Kasumi-1 (cell line): ENCODE results near the gene ZDHHC9.
A peak's percentile ranks its signal among the peaks of the same experiment; 100 is the strongest.
"Not testable (repeated sequence)": the region's sequence is repeated elsewhere in the genome, so short reads cannot be mapped to it uniquely, and the experiment has no call there.

Source experiments
- DNase-seq, 2 experiments: peaks; one replicate each; lab custom pipeline; 2025; lab: John Stamatoyannopoulos, UW

ZDHHC9 gene

DNA sequence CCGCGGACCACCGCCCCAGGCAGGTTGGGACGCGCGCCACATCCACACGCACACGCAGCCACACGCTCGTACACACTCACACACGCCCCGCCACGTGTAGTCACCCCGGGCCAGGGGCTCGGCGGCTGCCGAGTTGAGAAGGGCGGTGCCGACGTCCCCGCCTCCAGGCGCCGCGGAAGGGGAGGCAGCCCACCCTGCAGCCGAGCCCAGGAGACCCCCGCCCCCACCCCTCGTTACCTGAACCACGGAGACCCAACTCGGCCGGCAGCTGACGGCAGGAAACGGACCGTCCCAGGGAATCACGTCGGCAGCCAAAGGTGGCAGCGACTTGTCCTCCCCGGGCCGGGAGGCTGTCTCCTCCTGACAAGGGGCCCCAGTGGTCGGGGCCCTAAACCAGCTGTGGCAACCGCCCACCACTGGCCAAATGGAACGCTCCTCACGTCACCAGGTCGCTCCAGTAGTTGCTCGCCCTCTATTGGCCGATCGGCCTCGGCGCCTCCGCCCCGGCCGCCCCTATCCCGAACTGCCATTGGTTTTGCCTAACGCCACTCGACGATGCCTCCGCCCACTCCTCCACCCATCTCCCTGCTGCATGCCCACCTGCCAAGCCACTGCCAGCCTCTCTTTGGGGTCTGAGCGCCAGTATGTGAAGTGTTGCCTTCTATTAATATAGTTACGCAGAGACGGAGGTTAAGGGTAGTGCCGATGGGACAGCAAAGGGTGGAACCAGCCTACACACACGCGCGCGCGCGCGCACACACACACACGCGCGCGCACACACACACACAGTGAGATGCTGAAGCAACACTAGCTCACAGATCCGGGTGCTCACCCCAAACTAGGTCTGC is at the start of gene ZDHHC9:
Gene ZDHHC9 (minus strand): TSS at position 428 of the 848 bp plus-strand sequence. CDS start 1,941 bp downstream, outside the sequence.
- DNase-seq: peak; percentile 77 to 82

DNA sequence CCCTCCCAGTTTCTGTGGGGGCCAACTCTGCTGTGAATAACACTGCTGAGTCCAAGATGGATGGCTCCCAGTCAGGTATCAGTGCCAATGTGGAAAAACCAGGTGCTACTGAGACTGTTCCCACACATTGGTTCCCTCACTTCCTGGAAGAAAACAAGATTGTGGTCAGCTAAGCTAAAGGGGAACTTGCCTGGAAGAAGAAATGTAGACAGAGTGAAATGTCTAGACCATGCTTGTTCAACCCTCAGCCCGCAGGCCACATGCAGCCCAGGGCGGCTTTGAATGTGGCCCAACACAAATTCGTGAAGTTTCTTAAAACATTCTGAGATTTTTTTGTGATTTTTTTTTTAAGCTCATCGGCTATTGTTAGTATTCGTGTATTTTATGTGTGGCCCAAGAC is 33.7 kb upstream of the ZDHHC9 start:
- peak; percentile 20 to 29 for DNase-seq

DNA sequence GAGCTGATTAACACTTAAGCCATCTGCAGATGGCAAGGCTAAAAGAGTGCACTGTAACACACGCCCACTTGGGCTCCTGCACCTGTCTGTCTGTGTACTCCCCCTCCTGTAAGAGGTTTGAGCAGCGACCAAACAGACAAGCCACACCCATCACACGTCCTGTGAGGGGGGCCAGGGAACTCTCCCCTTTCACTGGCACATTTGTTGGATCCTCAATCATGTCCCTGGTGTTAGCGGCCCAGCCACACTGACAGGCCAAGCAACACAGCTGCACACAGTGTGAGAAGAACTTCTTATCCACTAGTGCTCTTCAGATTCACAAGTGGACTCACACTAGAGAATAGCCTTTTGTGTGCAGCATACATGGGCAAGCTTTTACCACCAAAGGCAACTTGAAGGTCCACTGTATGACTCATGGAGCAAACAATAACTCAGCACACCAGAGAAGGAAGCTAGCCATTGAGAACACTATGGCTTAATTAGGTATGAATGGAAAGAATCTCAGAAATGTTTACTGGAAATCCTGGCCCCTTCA is 33.2 kb upstream of the ZDHHC9 start:
- no peak for DNase-seq

GRCh38 chrX:129875669-129876068 is 32.0 kb upstream of the ZDHHC9 start:
- DNase-seq: peak; percentile 60 to 62

DNA sequence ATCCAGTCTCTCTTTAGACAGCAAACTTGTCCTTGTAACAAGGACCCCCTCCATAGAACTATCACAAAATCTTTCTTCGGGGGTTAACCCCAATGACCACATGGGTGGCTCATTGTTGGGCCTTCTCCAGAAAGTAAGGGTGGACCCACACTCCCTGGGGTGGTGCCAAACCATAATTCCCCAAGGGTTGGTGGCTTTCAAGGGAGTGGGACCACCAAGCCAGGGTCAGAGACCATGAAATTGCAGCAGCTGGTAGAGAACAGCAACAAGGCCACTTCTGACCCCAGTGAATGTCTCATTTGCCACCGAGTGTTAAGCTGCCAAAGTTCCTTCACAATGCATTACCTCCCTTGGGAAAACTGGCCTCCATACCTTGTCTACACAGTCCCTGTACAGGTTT is 28.8 kb upstream of the ZDHHC9 start:
- DNase-seq: no peak

- DNase-seq: not testable (repeated sequence)
Observed at GRCh38 chrX:129866321-129866720, 22.6 kb upstream of the ZDHHC9 start.

GRCh38 chrX:129859134-129859533 is 15.4 kb upstream of the ZDHHC9 start:
- DNase-seq: not testable (repeated sequence)

DNA sequence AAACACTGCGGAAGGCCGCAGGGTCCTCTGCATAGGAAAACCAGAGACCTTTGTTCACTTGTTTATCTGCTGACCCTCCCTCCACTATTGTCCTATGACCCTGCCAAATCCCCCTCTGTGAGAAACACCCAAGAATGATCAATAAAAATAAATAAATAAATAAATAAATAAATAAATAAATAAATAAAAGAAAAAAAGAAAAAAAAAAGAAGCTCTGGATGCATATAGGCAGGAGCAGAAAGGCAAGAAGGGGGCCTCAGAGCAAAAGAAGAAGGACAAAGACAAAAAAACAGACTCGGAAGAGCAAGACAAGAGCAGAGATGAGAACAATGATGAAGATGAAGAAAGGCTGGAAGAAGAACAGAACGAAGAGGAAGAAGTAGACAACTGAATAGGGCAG is 8.1 kb upstream of the ZDHHC9 start:
- DNase-seq: not testable (repeated sequence)

DNA sequence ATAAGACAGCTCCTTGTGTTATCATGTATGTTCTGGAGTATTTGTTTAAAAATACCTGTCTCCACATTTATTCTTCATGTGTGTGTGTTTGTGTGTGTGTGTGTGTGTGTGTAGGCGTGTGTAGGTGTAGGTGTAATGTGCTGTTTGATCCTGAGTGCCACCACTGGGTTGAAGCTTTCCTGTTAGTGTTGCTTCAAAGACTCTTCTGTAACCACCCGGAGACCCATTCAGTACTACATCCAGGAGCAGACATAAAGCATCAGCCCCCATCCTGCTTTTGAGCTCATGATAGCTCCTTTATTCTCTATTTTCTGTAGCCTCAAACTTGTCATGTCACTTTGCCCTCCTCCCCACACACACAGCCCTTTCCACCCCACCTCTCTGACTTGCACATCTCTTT is 3.0 kb upstream of the ZDHHC9 start:
- no peak for DNase-seq

- no peak for DNase-seq
Observed at GRCh38 chrX:129845616-129846190, 2.0 kb upstream of the ZDHHC9 start.

GRCh38 chrX:129843209-129843458 is 552 bp downstream of the ZDHHC9 start:
- no peak for DNase-seq

DNA sequence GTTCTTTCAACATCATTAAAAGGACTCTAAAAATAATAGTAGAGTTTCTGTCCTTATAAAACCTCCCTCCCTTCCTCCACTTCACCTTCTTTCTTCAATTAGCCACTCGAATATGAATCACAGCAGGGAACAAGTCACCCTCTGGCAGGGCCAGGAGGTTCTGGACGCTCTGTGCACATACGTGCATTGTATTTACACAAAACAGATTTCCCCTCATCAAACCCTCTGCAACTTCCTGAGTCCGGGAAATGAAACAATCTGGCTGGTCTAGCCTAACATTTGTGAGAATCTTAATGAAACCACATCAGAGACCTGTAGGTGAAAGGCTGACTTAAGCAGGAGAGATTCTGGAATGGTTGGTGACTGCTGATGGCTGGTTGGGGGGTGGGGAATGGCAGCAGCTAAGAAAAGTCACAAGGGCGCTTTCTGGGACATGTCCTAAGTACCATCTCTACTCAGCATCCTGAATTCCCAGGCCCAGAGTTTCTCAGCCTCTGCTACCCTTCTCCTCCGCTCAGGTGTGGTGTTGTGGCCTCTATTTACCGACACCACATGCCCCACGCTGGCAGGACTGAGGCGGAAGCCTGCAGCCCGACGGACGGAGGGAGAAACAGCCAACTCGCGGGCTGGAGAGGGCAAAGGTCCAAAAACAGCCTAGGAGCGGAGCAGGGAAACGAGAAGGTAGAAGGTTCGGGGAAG is 1.0 kb downstream of the ZDHHC9 start:
- DNase-seq: no peak

DNA sequence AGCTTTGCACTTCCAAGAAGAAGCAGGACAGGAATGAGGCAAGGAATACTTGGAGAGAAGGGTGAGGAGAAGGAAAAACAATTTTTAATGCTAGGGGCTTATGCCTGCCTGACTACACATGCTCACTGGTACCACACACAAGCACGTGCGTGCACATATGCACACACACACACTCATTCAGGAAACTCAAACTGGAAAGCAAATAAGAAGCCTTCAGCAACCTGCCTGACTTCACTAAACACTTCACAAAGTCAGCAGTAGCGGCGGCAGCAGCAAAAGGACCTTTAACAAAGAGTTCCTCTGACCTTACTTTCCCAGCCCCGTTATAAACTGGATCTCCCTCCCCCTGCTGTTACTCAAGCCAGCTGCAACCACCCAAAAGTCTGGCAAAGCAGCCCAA is 3.3 kb downstream of the ZDHHC9 start:
- no peak for DNase-seq

- no peak for DNase-seq
Observed at GRCh38 chrX:129836827-129837226, 6.9 kb downstream of the ZDHHC9 start.

- DNase-seq: no peak
Observed at GRCh38 chrX:129833153-129833990, 10.3 kb downstream of the ZDHHC9 start.

DNA sequence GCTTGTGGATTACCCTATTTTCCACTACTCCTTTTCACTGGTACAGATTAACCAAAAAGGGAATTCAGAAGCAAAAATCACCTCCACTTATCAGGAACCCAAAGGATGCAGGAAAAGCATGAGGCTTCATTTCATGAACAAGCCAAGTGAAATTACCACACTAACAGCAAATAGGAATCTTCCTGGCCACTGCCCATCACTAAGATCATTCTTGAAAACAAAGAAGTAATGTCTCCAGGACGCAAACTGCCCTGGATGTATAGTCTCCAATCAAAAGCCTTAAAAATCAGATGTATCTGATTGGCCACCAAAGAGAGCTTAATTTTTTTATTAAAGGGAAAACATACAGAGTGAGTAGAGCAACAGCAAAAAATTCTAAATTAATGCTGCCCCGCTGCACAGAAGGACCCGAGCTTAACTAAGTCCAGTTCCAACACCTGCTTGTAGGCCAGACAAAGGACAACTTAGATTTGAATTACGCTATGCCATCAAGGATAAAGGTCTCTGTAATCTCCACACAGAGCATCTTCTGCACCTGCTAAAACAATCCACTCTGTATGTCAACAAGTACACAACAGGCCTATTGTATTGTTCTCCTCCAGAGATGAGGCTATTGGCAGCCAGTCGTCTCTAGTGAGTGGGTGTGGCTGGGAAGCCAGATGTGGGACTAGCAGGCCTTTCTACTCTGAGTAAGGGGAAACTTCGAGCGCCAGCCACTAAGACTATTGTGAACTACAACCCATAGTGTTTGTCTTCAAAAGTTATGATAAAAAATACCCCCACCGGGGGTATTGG is 12.4 kb downstream of the ZDHHC9 start:
- no peak for DNase-seq

DNA sequence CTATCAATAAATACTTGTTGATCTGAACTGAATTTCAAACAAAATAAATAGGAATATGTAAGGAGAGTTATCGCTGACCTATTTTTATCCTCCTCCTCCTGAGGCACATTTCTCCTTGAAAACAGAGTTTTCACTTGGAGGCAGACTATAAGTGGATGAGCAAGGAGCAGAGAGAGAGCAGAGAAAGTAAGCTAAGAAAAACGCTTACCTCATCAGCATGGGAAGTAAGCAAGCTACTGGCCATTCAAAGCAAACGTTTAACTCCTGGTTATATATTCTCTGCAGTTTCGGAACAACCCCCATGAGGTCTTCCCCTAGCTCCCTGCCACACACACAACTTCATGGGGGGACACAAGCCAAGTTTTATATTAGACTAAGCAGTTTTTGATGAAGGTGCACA is 13.2 kb downstream of the ZDHHC9 start:
- no peak for DNase-seq

DNA sequence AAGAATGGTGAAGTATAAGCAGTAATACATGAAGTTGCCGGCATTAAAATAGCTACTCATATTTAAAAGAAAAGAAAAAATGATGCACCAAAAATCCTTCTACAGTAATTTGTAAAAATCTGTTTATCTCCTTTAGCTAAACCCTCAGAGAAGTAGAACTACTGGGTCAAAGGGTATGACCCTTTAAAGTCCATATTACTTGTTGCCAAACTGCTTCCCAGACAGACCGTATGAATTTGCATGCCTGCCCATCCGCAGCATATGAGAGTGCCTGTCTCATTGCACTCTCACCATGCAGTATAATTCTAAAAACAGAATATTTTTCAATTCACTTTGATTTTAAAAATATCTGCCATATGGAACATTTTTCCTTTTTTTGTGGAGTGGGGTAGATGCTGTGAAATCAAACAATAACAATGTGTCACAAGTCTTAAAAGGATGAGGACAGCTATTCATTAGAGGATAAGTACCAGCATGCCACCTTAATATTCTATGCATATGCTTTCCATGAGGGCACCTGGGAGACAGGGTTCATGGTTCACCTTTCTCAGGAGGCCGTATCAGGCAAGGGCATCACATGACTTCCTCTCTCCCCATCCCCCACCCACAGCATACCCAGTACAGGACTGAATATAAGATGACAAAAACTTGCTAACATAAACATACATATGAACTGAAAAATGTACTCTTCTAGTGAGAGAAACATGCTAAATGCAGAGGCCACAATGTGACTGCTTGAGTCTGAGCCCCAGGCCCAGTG is 17.8 kb downstream of the ZDHHC9 start:
- DNase-seq: no peak

DNA sequence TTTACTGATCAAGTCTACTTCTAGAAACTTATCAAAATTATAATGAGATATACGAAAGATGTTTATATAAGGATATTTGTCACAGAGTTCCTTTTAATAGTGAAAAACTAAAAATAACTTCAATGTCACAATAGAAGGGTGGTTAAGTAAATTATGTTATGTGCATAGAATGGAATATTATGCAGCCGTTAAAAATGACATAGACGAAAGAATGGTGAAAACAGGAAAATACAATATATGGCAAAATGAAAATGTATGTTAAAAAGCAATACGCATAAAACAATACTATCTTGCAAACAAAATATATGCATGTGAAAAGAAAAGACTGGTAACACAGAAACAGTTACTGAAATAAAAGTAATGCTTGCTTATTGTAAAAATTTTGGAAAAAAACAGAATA is 19.1 kb downstream of the ZDHHC9 start:
- DNase-seq: no peak

GRCh38 chrX:129823522-129823921 is 20.2 kb downstream of the ZDHHC9 start:
- no peak for DNase-seq
